Ectodermal cell (in vitro differentiated cells): Measurements from ENCODE around the gene ST3GAL4.

Source experiments
- H3K27ac ChIP-seq: 2 replicates; pipeline ENCODE4 v1.7.0; 2013; ENCODE audit warnings: mild to moderate bottlenecking, low read depth, low read length; ENCODE audit not compliant: insufficient read depth, poor library complexity, severe bottlenecking
- H3K27me3 ChIP-seq: 2 replicates; pipeline ENCODE4 v1.7.0; 2013; ENCODE audit warnings: mild to moderate bottlenecking, low read length; ENCODE audit not compliant: insufficient read depth, control insufficient read depth, poor library complexity, severe bottlenecking
- H3K36me3 ChIP-seq: one replicate; pipeline ENCODE4 v1.7.0; 2013; ENCODE audit warnings: low read length; ENCODE audit not compliant: control insufficient read depth, insufficient read depth
- H3K4me1 ChIP-seq: one replicate; pipeline ENCODE4 v1.7.0; 2013; ENCODE audit warnings: low read length; ENCODE audit not compliant: control insufficient read depth, insufficient read depth
- H3K4me3 ChIP-seq: 2 replicates; pipeline ENCODE4 v1.7.0; 2013; ENCODE audit warnings: low read depth, low read length, control low read depth; ENCODE audit not compliant: insufficient read depth
- H3K9me3 ChIP-seq: 2 replicates; pipeline ENCODE4 v1.7.0; 2013; ENCODE audit warnings: mild to moderate bottlenecking, low read length, moderate library complexity; ENCODE audit not compliant: control insufficient read depth
- WGBS, 2 experiments: methylation state at CpG; one replicate each; pipeline ENCODE4 v1.1.7; 2013; ENCODE audit warnings: missing lambda C conversion rate in 2 of 2; 5-methylcytosine and 5-hydroxymethylcytosine counted together

ST3GAL4 gene

DNA sequence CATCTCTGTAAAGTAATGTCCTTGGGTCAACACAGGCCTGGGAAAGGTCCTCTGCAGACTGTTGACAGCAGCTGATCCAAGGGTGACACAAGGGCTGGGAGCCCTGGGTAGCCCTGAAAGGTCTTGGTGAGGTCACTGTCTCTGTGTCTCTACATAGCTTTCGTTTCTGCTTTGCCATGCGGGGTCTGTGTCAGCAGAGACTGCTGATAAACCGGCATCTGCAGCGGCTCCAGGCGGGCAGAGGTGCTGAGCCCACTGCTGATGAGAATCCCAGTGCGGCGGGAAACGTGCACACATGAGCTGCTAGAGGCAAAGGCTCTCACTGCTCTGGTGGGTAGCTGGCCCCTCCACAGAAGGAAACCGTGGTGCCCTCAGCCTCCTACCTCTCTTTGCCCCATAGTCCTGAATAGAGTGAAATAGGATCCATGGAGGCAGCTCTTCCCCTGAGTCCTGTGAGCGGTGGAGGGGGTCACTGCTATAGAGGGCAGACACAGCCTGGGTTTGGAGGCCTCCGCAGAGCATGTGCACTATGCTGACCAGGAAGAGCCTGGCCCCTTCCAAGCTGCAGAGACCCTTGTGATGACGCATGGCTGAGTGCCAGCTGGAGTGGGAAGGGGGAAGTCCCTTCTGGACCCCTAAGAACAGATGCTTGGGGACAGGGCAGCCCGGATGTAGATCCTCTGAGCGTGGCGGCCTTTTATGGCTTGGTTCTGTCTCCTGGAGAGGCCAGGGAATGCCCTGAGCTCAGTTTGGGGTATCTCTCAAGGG is 17.8 kb upstream of the ST3GAL4 start:
- no peaks in the 10 kb centered on the region for H3K9me3 ChIP-seq
- WGBS, 2 experiments: 90 to 94% methylated on average over 15 of the region's 15 CpGs
- peaks cover 31% of the 10 kb centered on the region for H3K4me1 ChIP-seq
- H3K4me3 ChIP-seq: no peak overlapping the region
- H3K36me3 ChIP-seq: peaks cover 10% of the 10 kb centered on the region
- no peak overlapping the region for H3K27ac ChIP-seq
- H3K27me3 ChIP-seq: no peaks in the 10 kb centered on the region

GRCh38 chr11:126338346-126339055 is 17.0 kb upstream of the ST3GAL4 start:
- Histone ChIP-seq H3K9me3 (no peaks in the 10 kb centered on the region), H3K36me3 (peaks cover 10% of the 10 kb centered on the region), H3K27ac (no peak overlapping the region), H3K27me3 (no peaks in the 10 kb centered on the region), H3K4me1 (peaks cover 31% of the 10 kb centered on the region), H3K4me3 (no peak overlapping the region)
- 93 to 96% methylated on average over 7 of the region's 7 CpGs for WGBS, 2 experiments

GRCh38 chr11:126339073-126339862 is 16.2 kb upstream of the ST3GAL4 start:
- Histone ChIP-seq H3K36me3 (peaks cover 10% of the 10 kb centered on the region), H3K27me3 (no peaks in the 10 kb centered on the region), H3K27ac (no peak overlapping the region), H3K9me3 (no peaks in the 10 kb centered on the region), H3K4me1 (peaks cover 31% of the 10 kb centered on the region), H3K4me3 (no peak overlapping the region)
- 94% methylated on average over 15 of the region's 15 CpGs for WGBS, 2 experiments

DNA sequence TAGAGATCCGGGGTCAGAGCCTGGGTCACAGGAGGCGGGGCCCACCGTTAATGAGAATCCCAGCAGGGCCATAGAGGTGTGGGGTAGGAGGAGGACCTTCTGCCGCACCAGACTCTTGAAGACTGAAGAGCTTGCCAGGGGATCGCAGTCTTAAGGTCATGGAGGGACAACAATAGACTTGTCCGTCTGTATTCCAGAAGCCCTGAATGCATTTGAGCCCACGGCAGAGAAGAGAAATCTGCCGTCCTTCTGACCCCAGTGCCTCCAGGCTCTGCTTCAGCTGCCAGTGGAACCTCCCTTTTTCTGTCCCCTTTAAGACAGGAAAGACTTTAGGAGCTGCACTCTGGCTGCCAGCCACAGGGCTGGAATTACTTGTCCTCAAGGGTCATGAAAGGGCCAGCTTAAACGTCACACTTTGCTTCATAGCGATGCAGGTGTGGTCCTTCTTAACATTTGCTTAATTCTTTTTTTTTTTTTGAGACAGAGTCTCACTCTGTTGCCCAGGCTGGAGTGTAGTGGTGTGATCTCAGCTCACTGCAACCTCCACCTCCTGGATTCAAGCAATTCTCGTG is 15.5 kb upstream of the ST3GAL4 start:
- WGBS, 2 experiments: 71% methylated on average over 11 of the region's 11 CpGs
- H3K27ac ChIP-seq: no peak overlapping the region
- no peaks in the 10 kb centered on the region for H3K9me3 ChIP-seq
- H3K4me1 ChIP-seq: peaks cover 35% of the 10 kb centered on the region
- peaks cover 7% of the 10 kb centered on the region for H3K36me3 ChIP-seq
- no peak overlapping the region for H3K4me3 ChIP-seq
- no peaks in the 10 kb centered on the region for H3K27me3 ChIP-seq

DNA sequence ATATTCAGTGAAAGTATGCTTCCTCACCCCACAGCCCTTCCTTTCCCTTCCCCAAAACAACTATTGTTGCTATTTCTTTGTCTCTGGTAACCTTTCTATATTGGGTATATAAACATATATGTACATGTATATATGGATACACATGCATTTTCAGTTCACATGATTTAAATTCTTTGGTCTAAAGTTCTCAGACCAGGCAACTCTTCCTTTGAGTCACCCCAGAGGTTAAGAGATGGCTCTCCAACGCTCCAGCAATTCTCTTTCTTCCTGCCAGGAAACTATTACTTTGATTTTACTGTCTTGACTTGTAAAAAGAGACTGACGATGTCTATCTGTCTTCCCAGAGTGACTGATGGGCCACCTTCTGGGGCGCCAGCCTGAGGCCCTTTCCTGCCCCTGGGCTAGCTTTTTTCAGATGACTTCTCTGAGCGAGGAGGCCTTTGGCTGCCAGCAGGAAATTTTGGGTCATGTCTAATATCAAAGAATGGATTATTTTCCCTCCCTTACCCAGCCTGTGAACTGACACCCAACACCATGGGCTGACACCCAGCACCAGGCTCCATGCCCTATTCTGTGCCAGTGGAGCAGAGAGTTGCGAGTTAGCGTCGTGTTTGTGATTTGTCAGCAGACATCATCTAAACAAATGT is 14.4 kb upstream of the ST3GAL4 start:
- 86 to 89% methylated on average over 7 of the region's 7 CpGs for WGBS, 2 experiments
- H3K27ac ChIP-seq: no peak overlapping the region
- H3K4me3 ChIP-seq: no peak overlapping the region
- peaks cover 35% of the 10 kb centered on the region for H3K4me1 ChIP-seq
- H3K36me3 ChIP-seq: peaks cover 6% of the 10 kb centered on the region
- no peaks in the 10 kb centered on the region for H3K9me3 ChIP-seq
- H3K27me3 ChIP-seq: no peaks in the 10 kb centered on the region

DNA sequence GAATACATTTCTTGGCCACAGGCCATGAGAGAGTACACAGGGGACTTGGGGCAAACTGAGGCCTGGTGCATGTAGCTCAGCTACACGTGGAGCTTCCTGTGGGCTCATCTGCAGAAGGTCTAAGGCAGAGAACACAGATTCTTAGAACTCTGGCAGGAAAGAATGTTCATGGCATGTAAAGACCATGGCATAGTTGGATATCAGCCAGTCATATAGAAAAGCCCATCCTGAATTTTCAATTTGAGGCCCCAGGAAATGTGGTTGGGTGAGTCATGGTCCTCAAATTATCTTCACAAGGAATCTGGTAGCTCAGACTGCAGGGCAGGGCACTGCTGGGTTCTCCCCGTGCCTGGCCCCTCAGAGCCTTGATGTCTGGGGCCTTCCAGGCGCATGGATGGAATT is 13.7 kb upstream of the ST3GAL4 start:
- H3K4me3 ChIP-seq: no peak overlapping the region
- peaks cover 29% of the 10 kb centered on the region for H3K4me1 ChIP-seq
- no peaks in the 10 kb centered on the region for H3K9me3 ChIP-seq
- peaks cover 6% of the 10 kb centered on the region for H3K36me3 ChIP-seq
- no peaks in the 10 kb centered on the region for H3K27me3 ChIP-seq
- 93 to 98% methylated on average over 3 of the region's 3 CpGs for WGBS, 2 experiments
- H3K27ac ChIP-seq: no peak overlapping the region

- H3K27me3 ChIP-seq: no peaks in the 10 kb centered on the region
- no peaks in the 10 kb centered on the region for H3K9me3 ChIP-seq
- H3K4me1 ChIP-seq: peaks cover 20% of the 10 kb centered on the region
- 94 to 96% methylated on average over 16 of the region's 16 CpGs for WGBS, 2 experiments
- H3K4me3 ChIP-seq: no peak overlapping the region
- H3K27ac ChIP-seq: no peak overlapping the region
- peaks cover 6% of the 10 kb centered on the region for H3K36me3 ChIP-seq
Observed at GRCh38 chr11:126343051-126343450, 12.4 kb upstream of the ST3GAL4 start.

DNA sequence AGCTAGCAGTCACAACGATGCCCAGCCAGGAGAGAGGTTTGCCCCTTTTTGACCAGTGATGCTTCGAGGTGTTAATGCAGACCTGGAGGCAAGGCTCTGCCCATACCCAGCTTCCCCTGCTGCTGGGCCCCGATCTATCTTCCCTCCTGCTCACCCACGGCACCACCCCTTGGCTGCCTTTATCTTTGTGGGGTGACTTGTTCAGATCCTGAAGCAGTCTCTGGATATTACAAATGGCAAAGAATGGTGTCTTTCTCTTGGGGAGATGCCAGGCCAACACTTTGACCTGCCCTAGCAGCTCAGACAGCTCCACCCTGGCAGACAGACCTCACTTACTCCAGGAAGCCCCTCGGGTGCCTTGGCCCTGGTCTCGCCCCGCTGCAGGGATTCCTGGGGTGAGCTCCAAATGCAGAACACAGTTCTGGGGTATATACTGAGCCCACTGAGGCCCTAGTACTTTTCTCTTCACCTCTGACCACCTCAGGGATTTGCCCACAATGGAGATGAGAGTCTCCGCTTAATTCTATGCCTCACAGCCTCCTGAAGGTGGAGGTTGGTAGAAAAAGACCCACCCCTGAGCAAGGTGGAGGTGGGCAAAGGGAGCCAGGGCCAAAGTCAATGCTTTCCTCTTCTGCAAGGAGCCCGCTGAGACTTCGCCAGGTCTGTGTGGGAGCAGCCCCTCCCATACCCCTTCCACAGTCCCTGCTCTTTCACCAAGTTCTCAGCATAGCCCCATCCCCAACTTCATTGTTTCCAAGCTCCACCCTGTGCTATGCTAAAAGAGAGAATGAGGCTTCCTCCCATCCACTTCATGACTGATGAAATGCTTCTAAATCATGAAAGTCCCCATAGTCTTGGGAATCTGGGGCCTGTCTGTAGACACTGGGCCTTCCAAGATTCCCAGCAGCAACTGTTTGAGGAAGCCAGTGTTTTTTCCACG is 11.1 kb upstream of the ST3GAL4 start:
- H3K4me1 ChIP-seq: peaks cover 20% of the 10 kb centered on the region
- peaks cover 6% of the 10 kb centered on the region for H3K36me3 ChIP-seq
- no peaks in the 10 kb centered on the region for H3K27me3 ChIP-seq
- H3K4me3 ChIP-seq: no peak overlapping the region
- 84 to 87% methylated on average over 11 of the region's 11 CpGs for WGBS, 2 experiments
- H3K27ac ChIP-seq: no peak overlapping the region
- no peaks in the 10 kb centered on the region for H3K9me3 ChIP-seq

- no peak overlapping the region for H3K4me3 ChIP-seq
- peaks cover 6% of the 10 kb centered on the region for H3K36me3 ChIP-seq
- WGBS, 2 experiments: 93 to 94% methylated on average over 16 of the region's 16 CpGs
- H3K9me3 ChIP-seq: no peaks in the 10 kb centered on the region
- peaks cover 11% of the 10 kb centered on the region for H3K4me1 ChIP-seq
- H3K27me3 ChIP-seq: no peaks in the 10 kb centered on the region
- H3K27ac ChIP-seq: no peak overlapping the region
Observed at GRCh38 chr11:126345283-126345682, 10.2 kb upstream of the ST3GAL4 start.
